ENCODE measurements around the gene CEACAM16.

- TF ChIP-seq CTCF (IDR thresholded peaks at IDR 0.05; ENCODE audit: low read depth, low read length) = no peak
- no peak for TF ChIP-seq EZH2phosphoT487 (IDR thresholded peaks at IDR 0.05; ENCODE audit: low read depth)
Measured at GRCh38 chr19:44746616-44746945, 47.6 kb downstream of the CEACAM16 start.
